K562 (cell line): ENCODE data around the gene FBL. TPM values are rescaled to one million over a fixed set of nuclear protein-coding genes. Genes with fewer than 3 reads are reported as not detected.

Experiments used
- BACH1 ChIP-seq: fragments of 200-800 bp; sonication (Bioruptor generic); IDR thresholded peaks from 2 replicates; pipeline ENCODE4 v1.6.1; 2016; ENCODE audit warnings: missing genetic modification characterization, missing compliant biosample characterization
- C11orf30 ChIP-seq: fragments of 450-650 bp; IDR thresholded peaks from 2 replicates; pipeline ENCODE4 v1.6.1; 2016; ENCODE audit warnings: low read depth, mild to moderate bottlenecking
- E2F4 ChIP-seq: sonication (generic); formaldehyde crosslinking; IDR thresholded peaks from 2 replicates; pipeline ENCODE4 v1.8.0; 2022; ENCODE audit warnings: mild to moderate bottlenecking, low read depth, missing genetic modification reagents
- EZH2 ChIP-seq: IDR thresholded peaks from 2 replicates; pipeline ENCODE4 v1.6.1; 2012; ENCODE audit warnings: low read depth, mild to moderate bottlenecking, inconsistent platforms, low read length, borderline replicate concordance
- HMG20A ChIP-seq: fragments of 450-650 bp; formaldehyde crosslinking; conservative IDR thresholded peaks from 2 replicates; pipeline ENCODE4 v1.4.0; 2020; ENCODE audit warnings: mild to moderate bottlenecking, mixed read lengths
- PHF8 ChIP-seq: fragments of 200-600 bp; sonication (generic); IDR thresholded peaks from 2 replicates; pipeline ENCODE4 v1.6.1; 2012; ENCODE audit warnings: mixed run types, mild to moderate bottlenecking, inconsistent platforms, low read length, moderate library complexity, borderline replicate concordance
- PPARD ChIP-seq: fragments of 250-450 bp; sonication (Bioruptor Pico); IDR thresholded peaks from 2 replicates; pipeline ENCODE4 v1.8.0; 2022; ENCODE audit warnings: inconsistent platforms, mild to moderate bottlenecking, moderate library complexity
- SLC30A9 ChIP-seq: fragments of 250-450 bp; sonication (Bioruptor Pico); IDR thresholded peaks from 2 replicates; pipeline ENCODE4 v1.8.0; 2022; ENCODE audit warnings: mild to moderate bottlenecking, moderate library complexity
- SMAD4 ChIP-seq: fragments of 250-450 bp; sonication (Bioruptor Pico); conservative IDR thresholded peaks from 2 replicates; pipeline ENCODE4 v1.8.0; 2021; ENCODE audit warnings: inconsistent platforms, mild to moderate bottlenecking, moderate library complexity
- SMARCE1 ChIP-seq: fragments of 450-650 bp; IDR thresholded peaks from 2 replicates; pipeline ENCODE4 v1.7.1; 2016; ENCODE audit warnings: mild to moderate bottlenecking
- TCF15 ChIP-seq: fragments of 250-450 bp; sonication (Bioruptor Pico); IDR thresholded peaks from 2 replicates; pipeline ENCODE4 v1.8.0; 2022; ENCODE audit warnings: moderate library complexity, mild to moderate bottlenecking, inconsistent platforms
- TEAD1 ChIP-seq, 2 experiments: fragments of 450-650 bp in 1 of 2; sonication (generic) in 1 of 2; formaldehyde crosslinking; IDR thresholded peaks; 2 replicates each; pipeline versions ENCODE4 v1.4.0 to v1.8.0; 2020 to 2022; ENCODE audit warnings: mild to moderate bottlenecking in 2 of 2, missing genetic modification reagents in 1 of 2
- ZBTB43 ChIP-seq: sonication (generic); formaldehyde crosslinking; IDR thresholded peaks from 2 replicates; pipeline ENCODE4 v1.8.0; 2023; ENCODE audit warnings: mild to moderate bottlenecking, missing genetic modification reagents
- ZC3H4 ChIP-seq: sonication (generic); formaldehyde crosslinking; IDR thresholded peaks from 2 replicates; pipeline ENCODE4 v1.9.0; 2021; ENCODE audit warnings: missing genetic modification reagents, borderline replicate concordance
- ZNF217 ChIP-seq: sonication (generic); formaldehyde crosslinking; IDR thresholded peaks from 2 replicates; pipeline ENCODE4 v1.8.0; 2022; ENCODE audit warnings: mild to moderate bottlenecking, missing genetic modification reagents
- ZNF280B ChIP-seq: fragments of 250-450 bp; sonication (Bioruptor Pico); IDR thresholded peaks from 2 replicates; pipeline ENCODE4 v1.5.1; 2021; ENCODE audit warnings: mild to moderate bottlenecking
- ZNF436 ChIP-seq: fragments of 250-450, 450-650 bp; sonication (Bioruptor Pico); formaldehyde crosslinking; IDR thresholded peaks from 2 replicates; pipeline ENCODE4 v1.7.0; 2020; ENCODE audit warnings: mild to moderate bottlenecking
- ZNF551 ChIP-seq: fragments of 250-450 bp; sonication (Bioruptor Pico); IDR thresholded peaks from 2 replicates; pipeline ENCODE4 v1.5.0; 2021; ENCODE audit warnings: mild to moderate bottlenecking, moderate library complexity
- ZNF592 ChIP-seq: fragments of 450-650 bp; IDR thresholded peaks from 2 replicates; pipeline ENCODE4 v1.6.1; 2017; ENCODE audit warnings: antibody characterized with exemption, mild to moderate bottlenecking
- ZNF79 ChIP-seq: fragments of 250-450 bp; sonication (Bioruptor Pico); IDR thresholded peaks from 2 replicates; pipeline ENCODE4 v1.4.0; 2020; ENCODE audit warnings: low read depth, mild to moderate bottlenecking, moderate library complexity
- polyA plus RNA-seq, 8 experiments: library from polyadenylated mRNA; depleted of rRNA in 4 of 8; stranded (reverse) in 5 of 8; unstranded in 3 of 8; fragments of >200 nt; fragmentation: Nextera tagmentation in 2 of 8; fragmentation: Illumina TruSeq in 1 of 8; extraction: Ambion mirVana in 2 of 8; extraction: Trizol in 1 of 8; gene quantifications; 2 replicates each; pipeline versions ENCODE4 v1.2.1 to v1.2.3, GENCODE V29; 2011 to 2014; ENCODE audit warnings: inconsistent platforms in 1 of 8, missing spikeins in 1 of 8
- total RNA-seq, 7 experiments: library from RNA; depleted of rRNA in 6 of 7; stranded (reverse); fragments of >200 nt in 6 of 7; fragmentation: Illumina TruSeq in 2 of 7; extraction: Trizol in 2 of 7; gene quantifications; 2 replicates each; pipeline versions ENCODE4 v1.2.1 to v1.2.3, GENCODE V29; 2011 to 2021; ENCODE audit warnings: low replicate concordance in 1 of 7

FBL gene
- total and polyA plus RNA-seq, 9 of the 15 experiments (the other 6 are each of a cell fraction or from before 2014, with no cell fraction given): 201 to 1,696 (median 696) TPM

GRCh38 chr19:39864118-39864517, 17.9 kb upstream of the FBL start (continued):
- TF ChIP-seq ZNF592: no peak
- no peak for TF ChIP-seq TEAD1 (CRISPR knock-in tag; IDR thresholded peaks at IDR 0.05)
- TF ChIP-seq ZNF436: no peak
- TF ChIP-seq TCF15 (CRISPR knock-in tag): no peak
- no peak for TF ChIP-seq ZNF217 (CRISPR knock-in tag)
- no peak for TF ChIP-seq ZNF551 (CRISPR knock-in tag)
- TF ChIP-seq ZNF79 (CRISPR knock-in tag): no peak
- no peak for TF ChIP-seq ZBTB43 (CRISPR knock-in tag)
- TF ChIP-seq HMG20A (CRISPR knock-in tag): no peak
- TF ChIP-seq EZH2: no peak
- no peak for TF ChIP-seq SLC30A9 (CRISPR knock-in tag)
- no peak for TF ChIP-seq SMARCE1
- TF ChIP-seq E2F4: no peak
- no peak for TF ChIP-seq PHF8
- no peak for TF ChIP-seq PPARD (CRISPR knock-in tag)
- peak; percentile 83 for TF ChIP-seq BACH1 (tag)
- no peak for TF ChIP-seq ZC3H4 (CRISPR knock-in tag)
- TF ChIP-seq ZNF280B (CRISPR knock-in tag): no peak
- peak; percentile 61; the same call in 1 of the 2 replicates for TF ChIP-seq C11orf30
- TF ChIP-seq SMAD4 (CRISPR knock-in tag): 0 out of 2 replicates have a peak, but pooled peaks have one; percentile 30
